ENCODE measurements around the gene MTCL1.
A peak's percentile ranks its signal among the peaks of the same experiment; 100 is the strongest.

Gene MTCL1

GRCh38 chr18:8704361-8705237, 757 bp upstream of the MTCL1 start:
- TF ChIP-seq TAF1 (IDR thresholded peaks at IDR 0.05; ENCODE audit: low read depth): peak; percentile 21; the same call in 1 of the 2 replicates
- TF ChIP-seq, protein P1, sequence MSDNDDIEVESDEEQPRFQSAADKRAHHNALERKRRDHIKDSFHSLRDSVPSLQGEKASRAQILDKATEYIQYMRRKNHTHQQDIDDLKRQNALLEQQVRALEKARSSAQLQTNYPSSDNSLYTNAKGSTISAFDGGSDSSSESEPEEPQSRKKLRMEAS (IDR thresholded peaks at IDR 0.05): no peak; the same call in 1 of the 2 replicates
- no peak for TF ChIP-seq TCF12 (IDR thresholded peaks at IDR 0.05; ENCODE audit: low read depth)
- 0 out of 2 replicates have a peak, but pooled peaks have one; percentile 18 for TF ChIP-seq ZBTB7A (IDR thresholded peaks at IDR 0.05; ENCODE audit: low read depth)

- TF ChIP-seq TAF1 (IDR thresholded peaks at IDR 0.05; ENCODE audit: low read depth) (no peak), FOXM1 (IDR thresholded peaks at IDR 0.05; ENCODE audit: borderline replicate concordance, low read depth) (no peak), RAD21 (IDR thresholded peaks at IDR 0.05; ENCODE audit: low read depth) (no peak), YY1 (IDR thresholded peaks at IDR 0.05; ENCODE audit: low read depth) (no peak), EGR1 (IDR thresholded peaks at IDR 0.05) (no peak), TCF12 (IDR thresholded peaks at IDR 0.05; ENCODE audit: low read depth) (no peak), CREB1 (IDR thresholded peaks at IDR 0.05; ENCODE audit: low read depth) (no peak), ZBTB7A (IDR thresholded peaks at IDR 0.05; ENCODE audit: low read depth) (no peak), NFIC (IDR thresholded peaks at IDR 0.05) (no peak), TEAD4 (IDR thresholded peaks at IDR 0.05) (no peak), CEBPB (IDR thresholded peaks at IDR 0.05) (no peak), REST (IDR thresholded peaks at IDR 0.05; ENCODE audit: low read depth) (no peak), USF1 (IDR thresholded peaks at IDR 0.05) (no peak), EP300 (IDR thresholded peaks at IDR 0.05; ENCODE audit: borderline replicate concordance) (no peak)
- TF ChIP-seq, protein P1 (IDR thresholded peaks at IDR 0.05): no peak
These were observed 820 bp downstream of the MTCL1 start for GRCh38 chr18:8705961-8706790.

DNA sequence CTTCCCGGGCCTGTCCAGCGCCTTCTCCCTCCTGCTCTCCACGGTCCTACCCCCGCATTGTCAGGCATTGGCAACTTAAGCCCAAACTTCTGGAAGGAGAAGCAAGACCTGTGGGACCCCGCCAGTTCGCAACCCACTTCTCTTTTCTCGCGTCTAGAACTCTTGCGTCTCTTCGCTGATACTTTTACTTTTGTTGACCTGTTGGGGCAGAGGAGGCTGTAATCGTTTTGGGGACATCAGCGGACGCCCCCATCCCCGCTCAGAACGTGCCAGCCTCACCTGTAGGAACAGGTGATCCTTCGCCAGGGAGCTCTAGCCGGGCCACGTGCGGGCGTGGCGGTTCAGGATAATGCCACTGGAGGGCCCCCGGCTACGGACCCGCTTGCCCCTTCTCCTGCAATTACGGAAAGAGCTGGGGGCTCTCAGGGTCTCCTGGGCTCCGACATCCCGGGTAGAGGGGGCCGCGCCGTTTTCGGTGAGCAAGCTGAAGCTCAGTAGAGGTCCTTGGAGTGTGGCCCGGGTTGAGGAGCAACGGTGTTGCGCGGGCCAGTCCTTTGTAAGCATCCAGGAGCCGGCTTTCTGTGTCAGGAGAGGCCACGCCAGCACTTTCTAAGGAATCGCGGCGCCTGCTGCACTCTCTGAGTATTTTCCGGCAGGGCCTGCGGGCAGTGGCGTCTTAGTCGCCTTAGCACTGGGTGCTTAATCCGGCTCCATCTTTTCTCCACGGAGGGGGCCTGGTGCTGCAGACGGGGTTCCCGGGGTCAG, 1.6 kb downstream of the MTCL1 start:
- TF ChIP-seq FOXM1 (IDR thresholded peaks at IDR 0.05; ENCODE audit: borderline replicate concordance, low read depth) (no peak), CEBPB (IDR thresholded peaks at IDR 0.05) (no peak), TEAD4 (IDR thresholded peaks at IDR 0.05) (no peak), RAD21 (IDR thresholded peaks at IDR 0.05; ENCODE audit: low read depth) (no peak), EP300 (IDR thresholded peaks at IDR 0.05; ENCODE audit: borderline replicate concordance) (no peak), TAF1 (IDR thresholded peaks at IDR 0.05; ENCODE audit: low read depth) (no peak), ZBTB7A (IDR thresholded peaks at IDR 0.05; ENCODE audit: low read depth) (no peak), TCF12 (IDR thresholded peaks at IDR 0.05; ENCODE audit: low read depth) (no peak), CREB1 (IDR thresholded peaks at IDR 0.05; ENCODE audit: low read depth) (no peak), REST (IDR thresholded peaks at IDR 0.05; ENCODE audit: low read depth) (no peak), EGR1 (IDR thresholded peaks at IDR 0.05) (no peak), YY1 (IDR thresholded peaks at IDR 0.05; ENCODE audit: low read depth) (no peak)
- TF ChIP-seq, protein P1 (IDR thresholded peaks at IDR 0.05): no peak

DNA sequence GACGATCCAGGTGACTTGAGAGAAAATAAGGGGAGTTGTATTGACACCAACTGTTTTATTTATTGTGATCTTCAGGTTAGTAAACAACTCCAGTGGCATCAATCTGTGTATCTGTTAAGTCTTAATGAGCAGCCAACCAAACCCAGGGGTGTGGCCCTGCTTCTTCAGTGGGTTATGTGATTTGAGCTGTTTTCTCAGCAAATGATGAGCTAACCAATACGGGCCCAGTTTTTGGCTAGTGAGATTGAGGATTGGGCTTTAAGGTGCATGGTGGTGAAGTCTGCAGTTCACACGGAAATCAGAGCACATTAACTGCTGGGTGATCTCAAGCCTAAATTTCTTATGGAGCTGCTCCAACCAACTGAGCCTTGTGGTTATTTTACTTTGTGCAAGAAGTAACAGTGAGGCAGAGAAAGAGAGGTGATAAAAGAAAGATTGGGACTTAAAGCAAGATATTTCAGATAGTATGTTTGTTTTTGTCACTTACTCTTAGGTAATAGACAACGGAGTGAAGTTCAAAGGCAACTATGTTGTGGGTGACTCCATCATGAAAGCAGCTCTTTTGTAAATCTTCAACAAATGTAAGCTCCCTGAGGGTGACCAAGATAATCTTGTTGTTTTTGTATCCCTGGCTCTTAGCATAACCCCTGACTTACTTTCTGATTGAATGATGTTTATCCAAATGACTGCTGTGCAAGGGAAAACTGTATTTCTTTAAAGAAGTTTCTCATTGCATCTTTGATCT, 2.4 kb downstream of the MTCL1 start:
- no peak for TF ChIP-seq EP300 (IDR thresholded peaks at IDR 0.05; ENCODE audit: borderline replicate concordance)
- TF ChIP-seq, protein P1 (IDR thresholded peaks at IDR 0.05): no peak
- no peak for TF ChIP-seq CREB1 (IDR thresholded peaks at IDR 0.05; ENCODE audit: low read depth)
- no peak for TF ChIP-seq EGR1 (IDR thresholded peaks at IDR 0.05)
- TF ChIP-seq FOXM1 (IDR thresholded peaks at IDR 0.05; ENCODE audit: borderline replicate concordance, low read depth): no peak
- TF ChIP-seq CEBPB (IDR thresholded peaks at IDR 0.05): no peak
- no peak for TF ChIP-seq TCF12 (IDR thresholded peaks at IDR 0.05; ENCODE audit: low read depth)
- TF ChIP-seq REST (IDR thresholded peaks at IDR 0.05; ENCODE audit: low read depth): no peak
- no peak for TF ChIP-seq RAD21 (IDR thresholded peaks at IDR 0.05; ENCODE audit: low read depth)
- TF ChIP-seq USF1 (IDR thresholded peaks at IDR 0.05): no peak
- TF ChIP-seq TEAD4 (IDR thresholded peaks at IDR 0.05): no peak
- no peak for TF ChIP-seq NFIC (IDR thresholded peaks at IDR 0.05)
- TF ChIP-seq YY1 (IDR thresholded peaks at IDR 0.05; ENCODE audit: low read depth): no peak
- TF ChIP-seq ZBTB7A (IDR thresholded peaks at IDR 0.05; ENCODE audit: low read depth): no peak
- no peak for TF ChIP-seq TAF1 (IDR thresholded peaks at IDR 0.05; ENCODE audit: low read depth)

Measured in Ishikawa (cell line).